Fibroblast of lung (primary cell): ENCODE data around the gene EHHADH. TPM values are rescaled to one million over a fixed set of nuclear protein-coding genes. Genes with fewer than 3 reads are reported as not detected.
A peak's percentile ranks its signal among the peaks of the same experiment; 100 is the strongest.

Experiments used
- DNase-seq, 2 donors: peaks; one replicate each; pipeline versions ENCODE4 v3.0.0 to v3.0.0-alpha.2; 2010; ENCODE audit warnings: low read depth in 2 of 2
- H2AFZ ChIP-seq: 2 replicates; pipeline ENCODE4 v1.5.1; 2012; ENCODE audit warnings: low read length, control low read depth, inconsistent platforms
- H3K27ac ChIP-seq: 2 replicates; pipeline ENCODE4 v1.5.1; 2011; ENCODE audit warnings: low read length, control low read depth; ENCODE audit not compliant: insufficient read depth
- H3K27me3 ChIP-seq: 2 replicates; pipeline ENCODE4 v1.5.1; 2011; ENCODE audit warnings: mild to moderate bottlenecking, low read length; ENCODE audit not compliant: control insufficient read depth, insufficient read depth
- H3K36me3 ChIP-seq: 2 replicates; pipeline ENCODE4 v1.5.1; 2011; ENCODE audit warnings: low read length; ENCODE audit not compliant: control insufficient read depth, insufficient read depth
- H3K4me1 ChIP-seq: 2 replicates; pipeline ENCODE4 v1.5.1; 2011; ENCODE audit warnings: low read length; ENCODE audit not compliant: control insufficient read depth, insufficient read depth; ENCODE audit errors: extremely low read depth
- H3K4me2 ChIP-seq: 2 replicates; pipeline ENCODE4 v1.5.1; 2011; ENCODE audit warnings: low read length, control low read depth; ENCODE audit not compliant: insufficient read depth; ENCODE audit errors: extremely low read depth
- H3K4me3 ChIP-seq, 4 experiments: fragments of 200-600 bp in 1 of 4; sonication (generic) in 1 of 4; replicated peaks in 1 of 4; 2 replicates each; pipeline ENCODE4 v1.5.1; 2011 to 2016; ENCODE audit warnings: low read length in 4 of 4, low read depth in 3 of 4, mild to moderate bottlenecking in 3 of 4, control low read depth in 2 of 4, inconsistent platforms in 1 of 4, mixed read lengths in 1 of 4; ENCODE audit not compliant: insufficient read depth in 1 of 4; ENCODE audit errors: control extremely low read depth in 1 of 4
- H3K79me2 ChIP-seq: 2 replicates; pipeline ENCODE4 v1.5.1; 2012; ENCODE audit warnings: mild to moderate bottlenecking, low read length, inconsistent platforms; ENCODE audit not compliant: control insufficient read depth, insufficient read depth
- H3K9ac ChIP-seq: 2 replicates; pipeline ENCODE4 v1.5.1; 2011; ENCODE audit warnings: mild to moderate bottlenecking, low read length, control low read depth; ENCODE audit not compliant: insufficient read depth
- H3K9me3 ChIP-seq: 2 replicates; pipeline ENCODE4 v1.5.1; 2012; ENCODE audit warnings: low read depth, low read length; ENCODE audit not compliant: control insufficient read depth, insufficient read depth
- H4K20me1 ChIP-seq: 2 replicates; pipeline ENCODE4 v1.5.1; 2011; ENCODE audit warnings: low read length; ENCODE audit not compliant: control insufficient read depth, insufficient read depth; ENCODE audit errors: extremely low read depth
- CTCF ChIP-seq, 2 donors: IDR thresholded peaks in 1 of 2; conservative IDR thresholded peaks in 1 of 2; 1 replicate in 1 of 2; 2 replicates in 1 of 2; pipeline ENCODE4 v1.5.1; 2011 to 2012; ENCODE audit warnings: low read length in 2 of 2, control low read depth in 1 of 2, inconsistent platforms in 1 of 2, low read depth in 1 of 2, mild to moderate bottlenecking in 1 of 2
- EZH2 ChIP-seq: IDR thresholded peaks from 2 replicates; pipeline ENCODE4 v1.5.1; 2012; ENCODE audit warnings: low read length, control low read depth, mild to moderate bottlenecking; ENCODE audit errors: missing control alignments
- polyA plus RNA-seq, 2 donors: library from polyadenylated mRNA; depleted of rRNA in 1 of 2; stranded (reverse) in 1 of 2; unstranded in 1 of 2; fragments of >200 nt; gene quantifications; 2 replicates each; pipeline ENCODE4 v1.2.1, GENCODE V29; 2011 to 2012; ENCODE audit warnings: missing spikeins in 1 of 2
- total RNA-seq: library from RNA; depleted of rRNA; stranded (reverse); fragments of >200 nt; gene quantifications from 2 replicates; pipeline ENCODE4 v1.2.1, GENCODE V29; 2014

EHHADH gene
- total and polyA plus RNA-seq, 2 donors (not counting 1 experiment from before 2014, with no cell fraction given), result 6.0 to 6.8 TPM

GRCh38 chr3:185207931-185208746 is 45.7 kb downstream of the EHHADH start:
- Histone ChIP-seq H4K20me1 (no peaks in the 10 kb centered on the region), H3K27ac (no peak overlapping the region), H3K4me2 (no peak overlapping the region), H3K36me3 (no peaks in the 10 kb centered on the region), H3K9me3 (no peaks in the 10 kb centered on the region), H3K4me3 (no peak overlapping the region), H3K79me2 (no peaks in the 10 kb centered on the region), H2AFZ (no peak overlapping the region), H3K27me3 (no peaks in the 10 kb centered on the region), H3K4me1 (no peaks in the 10 kb centered on the region), H3K9ac (no peak overlapping the region)
- DNase-seq, result peak; percentile 59 to 91
- TF ChIP-seq CTCF (conservative IDR thresholded peaks at IDR 0.05 in 1 of 2, IDR thresholded peaks at IDR 0.05 in 1 of 2; ENCODE audit: low read depth in 1 of 2, low read length in 2 of 2), result no peak
- no peak for TF ChIP-seq EZH2

- Histone ChIP-seq H3K4me3 (no peak overlapping the region), H3K4me1 (no peaks in the 10 kb centered on the region), H3K9me3 (no peaks in the 10 kb centered on the region), H2AFZ (no peak overlapping the region), H3K9ac (no peak overlapping the region), H3K36me3 (no peaks in the 10 kb centered on the region), H3K79me2 (no peaks in the 10 kb centered on the region), H3K27ac (no peak overlapping the region), H3K4me2 (no peak overlapping the region), H4K20me1 (no peaks in the 10 kb centered on the region), H3K27me3 (no peaks in the 10 kb centered on the region)
- no peak for TF ChIP-seq EZH2
- TF ChIP-seq CTCF (conservative IDR thresholded peaks at IDR 0.05 in 1 of 2, IDR thresholded peaks at IDR 0.05 in 1 of 2; ENCODE audit: low read depth in 1 of 2, low read length in 2 of 2), result no peak
- DNase-seq, result no peak
These were observed 46.4 kb downstream of the EHHADH start for GRCh38 chr3:185207481-185207880.

GRCh38 chr3:185205865-185206264 is 48.0 kb downstream of the EHHADH start:
- Histone ChIP-seq H4K20me1 (no peaks in the 10 kb centered on the region), H3K36me3 (no peaks in the 10 kb centered on the region), H3K4me3 (no peak overlapping the region), H3K4me1 (peaks cover 2% of the 10 kb centered on the region), H2AFZ (no peak overlapping the region), H3K79me2 (no peaks in the 10 kb centered on the region), H3K4me2 (no peak overlapping the region), H3K9me3 (no peaks in the 10 kb centered on the region), H3K27me3 (no peaks in the 10 kb centered on the region), H3K27ac (no peak overlapping the region), H3K9ac (no peak overlapping the region)
- no peak for DNase-seq
- TF ChIP-seq CTCF (conservative IDR thresholded peaks at IDR 0.05 in 1 of 2, IDR thresholded peaks at IDR 0.05 in 1 of 2; ENCODE audit: low read depth in 1 of 2, low read length in 2 of 2), result no peak
- no peak for TF ChIP-seq EZH2
